Pancreas (tissue), 10 donors: Measurements from ENCODE around the gene CRADD. TPM values are rescaled to one million over a fixed set of nuclear protein-coding genes. Genes with fewer than 3 reads are reported as not detected.

Experiments
- ATAC-seq, 4 donors: fragments of 200-7000 bp; cut with Tn5 transposase; one replicate each; pipeline versions ENCODE4 v1.8.0 to v1.9.1; 2020; ENCODE audit warnings: mild to moderate bottlenecking in 4 of 4, moderate library complexity in 4 of 4
- DNase-seq, 6 donors: peaks; one replicate each; pipeline ENCODE4 v3.0.0-alpha.2; 2020
- FAIRE-seq: peaks from 2 replicates; lab custom pipeline; 2012; peaks lifted over from hg19 to GRCh38; lab: Jason Lieb, UNC
- H3K27ac ChIP-seq, 4 donors: fragments of 200-600 bp; sonication (generic); 1 replicate in 3 of 4; 2 replicates in 1 of 4; pipeline versions ENCODE4 v1.5.0 to v1.8.0; 2020
- H3K27me3 ChIP-seq, 4 donors: fragments of 200-600 bp; one replicate each; pipeline ENCODE4 v1.8.0; 2021
- H3K36me3 ChIP-seq, 3 donors: fragments of 200-600 bp; sonication (generic) in 1 of 3; one replicate each; pipeline versions ENCODE4 v1.5.0 to v1.8.0; 2020 to 2021
- H3K4me1 ChIP-seq, 3 donors: fragments of 200-600 bp; one replicate each; pipeline ENCODE4 v1.8.0; 2021
- H3K4me3 ChIP-seq, 4 donors: fragments of 200-600 bp; sonication (generic) in 2 of 4; one replicate each; pipeline versions ENCODE4 v1.5.0 to v1.8.0; 2020 to 2021
- H3K9me3 ChIP-seq, 4 donors: fragments of 200-600 bp; one replicate each; pipeline ENCODE4 v1.8.0; 2021
- WGBS, 2 donors: extraction: QIAGEN DNeasy Blood & Tissue Kit; methylation state at CpG; one replicate each; pipeline ENCODE4 v1.1.7; 2013; 5-methylcytosine and 5-hydroxymethylcytosine counted together
- intact Hi-C, 3 donors: fragments of 100-400 bp; cut with DNase I; formaldehyde crosslinking; loops; one replicate each; pipeline versions ENCODE4 v1.11.1 to v1.14.2; 2022
- polyA plus RNA-seq, 2 donors: library from polyadenylated mRNA; stranded (reverse); fragments of 200-250 nt; gene quantifications; one replicate each; pipeline ENCODE4 v1.2.3, GENCODE V29; 2013
- total RNA-seq, 6 donors: library from RNA; stranded (reverse); fragmentation: NEBNext Ultra II Directional in 4 of 6; extraction: Animal tissue kit (Norgen Biotek cat#: 25700) in 4 of 6; gene quantifications; one replicate each; pipeline versions ENCODE4 v1.2.1 to v1.2.4, GENCODE V29; 2021 to 2023
- TF ChIP-seq, protein P1 (sequence below), 4 donors: fragments of 200-600 bp; sonication (generic) in 3 of 4; IDR thresholded peaks; one replicate each; pipeline versions ENCODE4 v1.5.0 to v1.8.0; 2021; ENCODE audit warnings: antibody characterized with exemption in 4 of 4
- donor health status: healthy with polysubstance abuse.
- donor health status: DM: no; HTN: no; CAD: no; lungs with moderate emphysema.
- donor health status: DM: no; HTN: no; CAD: no.
- donor health status: control.
- donor health status: control.
- donor health status: Bipolar disorder and iron deficiency.
- donor health status: DM: yes; HTN: yes; CAD: no.
- donor health status: DM: no; HTN: no; CAD: no.
- donor health status: DM: no; HTN: no; CAD: no.
- donor health status: DM: yes; HTN: yes; CAD: no.

CRADD gene
- total and polyA plus RNA-seq, 8 donors, result 5.3 to 12.3 (median 9.2) TPM

DNA sequence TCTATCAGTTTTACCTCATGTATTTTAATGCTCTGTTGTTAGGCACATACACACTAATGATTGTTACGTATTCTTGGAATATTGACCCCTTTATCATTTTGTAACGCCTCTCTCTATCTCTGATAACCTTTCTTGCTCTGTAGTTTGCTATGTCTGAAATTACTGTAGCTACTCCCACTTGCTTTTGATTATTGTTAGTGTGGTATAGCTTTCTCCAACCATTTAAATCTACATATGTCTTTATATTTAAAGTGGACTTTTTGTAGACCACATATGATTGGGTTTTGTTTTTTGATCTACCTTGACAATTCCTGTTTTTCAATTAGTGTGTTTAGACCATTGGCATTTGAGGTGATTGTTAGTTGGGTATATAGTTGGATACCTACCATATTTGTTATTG is 43.4 kb downstream of the CRADD start:
- no peaks in the 10 kb centered on the region for H3K9me3 ChIP-seq
- peaks cover 0 to 7% (median 6%) of the 10 kb centered on the region in 3 donors for H3K4me1 ChIP-seq
- WGBS, 2 donors, result 44 to 46% methylated on average over 2 of the region's 2 CpGs
- no peak overlapping the region for H3K4me3 ChIP-seq
- no peaks in the 10 kb centered on the region for H3K27me3 ChIP-seq
- ATAC-seq, result no peak
- no peak for DNase-seq
- H3K27ac ChIP-seq, result no peak overlapping the region
- no peak for FAIRE-seq
- intact Hi-C loops, result no loop called here
- H3K36me3 ChIP-seq, result no peaks in the 10 kb centered on the region
- TF ChIP-seq, protein P1, sequence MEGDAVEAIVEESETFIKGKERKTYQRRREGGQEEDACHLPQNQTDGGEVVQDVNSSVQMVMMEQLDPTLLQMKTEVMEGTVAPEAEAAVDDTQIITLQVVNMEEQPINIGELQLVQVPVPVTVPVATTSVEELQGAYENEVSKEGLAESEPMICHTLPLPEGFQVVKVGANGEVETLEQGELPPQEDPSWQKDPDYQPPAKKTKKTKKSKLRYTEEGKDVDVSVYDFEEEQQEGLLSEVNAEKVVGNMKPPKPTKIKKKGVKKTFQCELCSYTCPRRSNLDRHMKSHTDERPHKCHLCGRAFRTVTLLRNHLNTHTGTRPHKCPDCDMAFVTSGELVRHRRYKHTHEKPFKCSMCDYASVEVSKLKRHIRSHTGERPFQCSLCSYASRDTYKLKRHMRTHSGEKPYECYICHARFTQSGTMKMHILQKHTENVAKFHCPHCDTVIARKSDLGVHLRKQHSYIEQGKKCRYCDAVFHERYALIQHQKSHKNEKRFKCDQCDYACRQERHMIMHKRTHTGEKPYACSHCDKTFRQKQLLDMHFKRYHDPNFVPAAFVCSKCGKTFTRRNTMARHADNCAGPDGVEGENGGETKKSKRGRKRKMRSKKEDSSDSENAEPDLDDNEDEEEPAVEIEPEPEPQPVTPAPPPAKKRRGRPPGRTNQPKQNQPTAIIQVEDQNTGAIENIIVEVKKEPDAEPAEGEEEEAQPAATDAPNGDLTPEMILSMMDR (IDR thresholded peaks at IDR 0.05), result no peak

DNA sequence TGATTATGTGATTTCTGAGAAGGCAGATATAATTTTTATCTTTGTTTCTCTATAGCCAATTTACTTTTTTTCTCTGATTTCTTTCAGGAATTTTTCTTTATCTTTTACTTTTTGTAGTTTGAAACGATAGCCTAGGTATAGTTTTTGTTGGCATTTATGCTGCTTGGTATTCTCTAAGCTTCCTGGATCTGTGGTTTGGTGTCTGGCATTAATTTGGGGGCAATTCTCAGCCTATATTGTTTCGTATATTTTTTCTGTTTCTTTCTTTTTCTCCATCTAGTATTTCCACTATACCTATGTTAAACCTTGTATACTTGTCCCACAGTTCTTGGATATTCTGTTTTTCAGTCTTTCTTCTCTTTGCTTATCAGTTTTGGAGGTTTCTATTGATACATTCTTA is 45.0 kb downstream of the CRADD start:
- Histone ChIP-seq H3K27me3 (no peaks in the 10 kb centered on the region), H3K27ac (no peak overlapping the region), H3K4me1 (peaks cover 0 to 7% (median 6%) of the 10 kb centered on the region in 3 donors), H3K4me3 (no peak overlapping the region), H3K36me3 (no peaks in the 10 kb centered on the region), H3K9me3 (no peaks in the 10 kb centered on the region)
- intact Hi-C loops, result no loop called here
- TF ChIP-seq, protein P1 (IDR thresholded peaks at IDR 0.05), result no peak
- ATAC-seq (no peak), DNase-seq (no peak), FAIRE-seq (no peak)
- WGBS, 2 donors, result 84 to 92% methylated on average over 2 of the region's 2 CpGs

DNA sequence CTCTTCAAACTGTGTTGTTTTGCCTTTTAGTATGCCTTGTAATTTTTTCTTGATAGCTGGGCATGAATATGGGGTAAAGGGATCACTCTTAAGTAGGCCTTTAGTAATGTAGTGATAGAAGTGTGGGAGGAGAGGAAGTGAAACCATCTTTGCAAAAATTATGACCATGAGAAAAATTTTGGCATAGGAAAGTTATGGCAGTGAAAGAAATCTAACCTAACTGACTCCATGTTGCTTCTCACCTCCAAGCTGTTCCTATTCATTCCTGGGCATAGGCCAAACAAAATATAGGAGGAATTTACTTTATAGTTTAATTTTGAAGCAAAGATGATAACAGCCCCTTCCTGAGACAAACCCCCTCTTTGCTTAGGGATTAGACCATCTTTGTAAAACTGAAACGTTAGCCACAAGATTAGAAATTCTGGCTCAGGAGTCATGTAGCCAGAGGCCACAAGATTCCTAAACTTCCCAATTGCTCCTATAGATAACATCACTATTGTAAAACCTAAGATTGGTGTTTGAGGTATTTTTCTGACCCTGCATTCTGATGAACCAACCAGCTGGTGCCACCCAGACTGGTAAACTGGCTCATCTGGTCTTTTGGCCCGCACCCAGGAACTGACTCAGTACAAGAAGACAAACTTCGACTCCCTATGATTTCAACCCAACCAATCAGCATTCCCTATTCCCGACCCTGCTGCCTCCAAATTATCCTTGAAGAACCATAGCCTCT is 45.8 kb downstream of the CRADD start:
- no peaks in the 10 kb centered on the region for H3K9me3 ChIP-seq
- intact Hi-C loops, result no loop called here
- H3K27ac ChIP-seq, result no peak overlapping the region
- DNase-seq (peak in 4 of 6 donors; percentile 25 to 73 (median 57)), FAIRE-seq (no peak), ATAC-seq (peak in 2 of 4 donors; percentile 35 to 38)
- TF ChIP-seq, protein P1 (IDR thresholded peaks at IDR 0.05), result no peak
- no peaks in the 10 kb centered on the region for H3K36me3 ChIP-seq
- H3K4me3 ChIP-seq, result no peak overlapping the region
- WGBS, 2 donors, result 47 to 68% methylated on average over 4 of the region's 4 CpGs
- H3K27me3 ChIP-seq, result no peaks in the 10 kb centered on the region
- peaks cover 0 to 7% (median 6%) of the 10 kb centered on the region in 3 donors for H3K4me1 ChIP-seq

DNA sequence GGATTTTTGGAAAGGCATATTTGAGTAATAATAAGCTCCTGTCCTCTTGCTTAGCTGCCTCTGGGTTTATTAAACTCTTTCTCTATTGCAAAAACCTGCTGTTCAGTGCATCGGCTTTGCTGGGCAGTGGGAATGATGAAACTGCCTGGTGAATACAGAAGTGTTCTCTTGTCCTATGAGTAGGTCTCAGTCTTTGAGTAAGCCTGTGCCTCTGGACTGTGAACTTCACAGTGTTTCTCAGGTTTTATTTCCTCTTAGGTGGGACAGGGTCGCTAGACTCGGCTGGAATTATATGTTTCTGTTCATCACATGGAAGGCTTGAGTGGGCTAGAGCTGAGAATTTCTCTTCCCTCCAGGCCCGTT is 46.4 kb downstream of the CRADD start:
- TF ChIP-seq, protein P1 (IDR thresholded peaks at IDR 0.05), result no peak
- ATAC-seq, result no peak
- 96 to 98% methylated on average over 4 of the region's 4 CpGs for WGBS, 2 donors

DNA sequence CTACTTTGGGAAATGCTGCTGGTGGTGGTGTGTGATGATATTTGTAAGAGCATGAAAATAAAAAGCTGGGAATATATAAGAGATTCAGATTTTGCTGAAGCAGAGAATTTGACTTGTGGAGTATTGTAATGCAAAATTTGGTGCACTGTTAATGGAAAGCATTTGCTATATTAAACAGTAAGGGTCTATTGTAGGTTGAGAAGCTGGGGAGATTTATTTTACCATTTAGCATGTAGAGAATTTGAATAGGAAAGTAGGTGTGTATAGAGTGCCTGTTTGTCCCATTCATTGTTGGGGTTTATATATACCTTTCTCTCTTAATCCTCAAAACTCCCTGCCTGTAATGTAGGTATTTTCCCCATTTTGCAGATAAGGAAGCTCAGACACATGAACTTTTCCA is 48.4 kb downstream of the CRADD start:
- FAIRE-seq (no peak), DNase-seq (no peak), ATAC-seq (no peak)
- H3K9me3 ChIP-seq, result no peaks in the 10 kb centered on the region
- no peak overlapping the region for H3K27ac ChIP-seq
- TF ChIP-seq, protein P1 (IDR thresholded peaks at IDR 0.05), result no peak
- H3K27me3 ChIP-seq, result no peaks in the 10 kb centered on the region
- H3K36me3 ChIP-seq, result no peaks in the 10 kb centered on the region
- intact Hi-C loops, result loop anchor here in 1 of 3 donors (5.0 kb wide), 1 partner anchor 38 kb away; no protein-coding TSS in a partner anchor
- H3K4me3 ChIP-seq, result no peak overlapping the region
- peaks cover 0 to 5% (median 0%) of the 10 kb centered on the region in 3 donors for H3K4me1 ChIP-seq

More for the DNA sequence above, 46.4 kb downstream of the CRADD start:
- Histone ChIP-seq H3K4me1 (peaks cover 0 to 7% (median 6%) of the 10 kb centered on the region in 3 donors), H3K27me3 (no peaks in the 10 kb centered on the region), H3K36me3 (no peaks in the 10 kb centered on the region), H3K4me3 (no peak overlapping the region), H3K27ac (no peak overlapping the region), H3K9me3 (no peaks in the 10 kb centered on the region)
- DNase-seq (no peak), FAIRE-seq (no peak)
- intact Hi-C loops, result no loop called here
